A549 (cell line): ENCODE measurements around the gene ADSL. TPM values are rescaled to one million over a fixed set of nuclear protein-coding genes. Genes with fewer than 3 reads are reported as not detected.

ENCODE experiments used
- ATAC-seq, 2 experiments: fragments of 200-7000 bp in 1 of 2; fragments of >200 bp in 1 of 2; cut with Nextera tagmentation in 1 of 2; cut with Tn5 transposase in 1 of 2; 3 replicates each; pipeline versions ENCODE4 v1.8.0 to v1.9.1; 2018 to 2020; ENCODE audit warnings: mild to moderate bottlenecking in 1 of 2, moderate library complexity in 1 of 2
- CTCF ChIA-PET: fragments of 300-600 bp; sonication (Branson Sonifier 250); formaldehyde crosslinking; extraction: SDS; loops from one replicate; lab custom pipeline; 2021; ENCODE audit warnings: antibody characterized with exemption, inconsistent platforms; lab: Yijun Ruan, JAX
- POLR2A ChIA-PET: fragments of 350-600 bp; formaldehyde crosslinking; extraction: SDS; loops from one replicate; lab custom pipeline; 2021; ENCODE audit warnings: antibody characterized with exemption, inconsistent platforms; lab: Yijun Ruan, JAX
- DNase-seq, 2 experiments: peaks; one replicate each; pipeline versions ENCODE4 v3.0.0 to v3.0.0-alpha.2; 2011 to 2016; ENCODE audit warnings: low read depth in 1 of 2, low spot score in 1 of 2
- FAIRE-seq: peaks from 2 replicates; lab custom pipeline; 2011; peaks lifted over from hg19 to GRCh38; lab: Jason Lieb, UNC
- H3K27ac ChIP-seq, 2 experiments: fragments of >200 bp; sonication (Bioruptor Twin); formaldehyde crosslinking; 3 replicates each; pipeline ENCODE4 v1.5.1; 2016 to 2017
- H3K4me1 ChIP-seq: fragments of >200 bp; sonication (Bioruptor Twin); formaldehyde crosslinking; 3 replicates; pipeline ENCODE4 v1.6.1; 2016
- H3K4me2 ChIP-seq: fragments of >200 bp; sonication (Bioruptor Twin); formaldehyde crosslinking; 3 replicates; pipeline ENCODE4 v1.6.1; 2016
- H3K4me3 ChIP-seq: fragments of >200 bp; sonication (Bioruptor Twin); formaldehyde crosslinking; 3 replicates; pipeline ENCODE4 v1.5.1; 2016
- H3K9me3 ChIP-seq: fragments of >200 bp; sonication (Bioruptor Twin); formaldehyde crosslinking; 3 replicates; pipeline ENCODE4 v1.6.1; 2016
- BCL3 ChIP-seq: fragments of >200 bp; sonication (Bioruptor Twin); formaldehyde crosslinking; IDR thresholded peaks from 3 replicates; pipeline ENCODE4 v1.6.1; 2016
- CHD2 ChIP-seq: fragments of 150-350 bp; IDR thresholded peaks from 2 replicates; pipeline ENCODE4 v1.6.1; 2014; ENCODE audit warnings: low read length; ENCODE audit not compliant: partially characterized antibody
- CHD4 ChIP-seq: fragments of 200-600 bp; sonication (generic); IDR thresholded peaks from 2 replicates; pipeline ENCODE4 v1.6.1; 2016; ENCODE audit warnings: antibody characterized with exemption, mild to moderate bottlenecking, borderline replicate concordance
- CTCF ChIP-seq: fragments of >200 bp; sonication (Bioruptor Twin); formaldehyde crosslinking; IDR thresholded peaks from 3 replicates; pipeline ENCODE4 v1.5.1; 2016
- E2F6 ChIP-seq: IDR thresholded peaks from 2 replicates; pipeline ENCODE4 v1.6.1; 2012; ENCODE audit warnings: low read depth, borderline replicate concordance
- FOSB ChIP-seq: fragments of 250-450 bp; sonication (Bioruptor Pico); IDR thresholded peaks from 2 replicates; pipeline ENCODE4 v1.5.0; 2020; ENCODE audit warnings: mild to moderate bottlenecking, moderate library complexity
- HOXA7 ChIP-seq: fragments of 250-450 bp; sonication (Bioruptor Pico); IDR thresholded peaks from 2 replicates; pipeline ENCODE4 v1.5.0; 2020; ENCODE audit warnings: mild to moderate bottlenecking, moderate library complexity
- JUN ChIP-seq, 2 experiments: fragments of >200 bp; sonication (Bioruptor Twin); formaldehyde crosslinking; IDR thresholded peaks; 2 replicates in 1 of 2; 3 replicates in 1 of 2; pipeline ENCODE4 v1.6.1; 2016 to 2017
- KDM1A ChIP-seq: fragments of 200-600 bp; sonication (generic); IDR thresholded peaks from 2 replicates; pipeline ENCODE4 v1.6.1; 2016; ENCODE audit warnings: low read depth, mild to moderate bottlenecking
- KDM5A ChIP-seq: fragments of 200-600 bp; sonication (generic); IDR thresholded peaks from 2 replicates; pipeline ENCODE4 v1.6.1; 2016; ENCODE audit warnings: antibody characterized with exemption, mild to moderate bottlenecking
- MAZ ChIP-seq: fragments of 150-350 bp; IDR thresholded peaks from 2 replicates; pipeline ENCODE4 v1.6.1; 2014; ENCODE audit warnings: antibody characterized with exemption, low read depth, low read length, borderline replicate concordance
- MYC ChIP-seq: IDR thresholded peaks from 2 replicates; pipeline ENCODE4 v1.6.1; 2012; ENCODE audit warnings: mild to moderate bottlenecking, inconsistent platforms, low read length, improper control_type of control experiment, borderline replicate concordance
- NPAS2 ChIP-seq: fragments of 250-450 bp; sonication (Bioruptor Pico); IDR thresholded peaks from 2 replicates; pipeline ENCODE4 v1.8.0; 2022; ENCODE audit warnings: mild to moderate bottlenecking, moderate library complexity, borderline replicate concordance
- RCOR1 ChIP-seq: fragments of 150-350 bp; IDR thresholded peaks from 2 replicates; pipeline ENCODE4 v1.6.1; 2014; ENCODE audit warnings: antibody characterized with exemption, low read length, low read depth
- REST ChIP-seq: fragments of 200-600 bp; sonication (generic); IDR thresholded peaks from 2 replicates; pipeline ENCODE4 v1.6.1; 2016; ENCODE audit warnings: antibody characterized with exemption, mild to moderate bottlenecking, moderate library complexity
- RNF2 ChIP-seq: fragments of 200-600 bp; sonication (generic); IDR thresholded peaks from 2 replicates; pipeline ENCODE4 v1.6.1; 2016; ENCODE audit warnings: low read depth, mild to moderate bottlenecking, antibody characterized with exemption, moderate library complexity, borderline replicate concordance
- SMC3 ChIP-seq: fragments of >200 bp; sonication (Bioruptor Twin); formaldehyde crosslinking; IDR thresholded peaks from 3 replicates; pipeline ENCODE4 v1.6.1; 2018; ENCODE audit warnings: inconsistent platforms
- USF2 ChIP-seq: fragments of 450-650 bp; IDR thresholded peaks from 2 replicates; pipeline ENCODE4 v1.6.1; 2014; ENCODE audit warnings: antibody characterized with exemption
- ZSCAN20 ChIP-seq: fragments of 250-450 bp; sonication (Bioruptor Pico); IDR thresholded peaks from 2 replicates; pipeline ENCODE4 v1.8.0; 2022; ENCODE audit warnings: mild to moderate bottlenecking, moderate library complexity
- WGBS: methylation state at CpG from one replicate; pipeline ENCODE4 v1.1.6; 2017; ENCODE audit errors: missing lambda C conversion rate; 5-methylcytosine and 5-hydroxymethylcytosine counted together
- polyA plus RNA-seq, 4 experiments: library from polyadenylated mRNA; depleted of rRNA in 3 of 4; stranded (reverse); fragments of >200 nt; fragmentation: RNase III in 1 of 4; extraction: RNeasy Plus Mini Kit Qiagen cat#74134 plus additional on column Dnase treatment in 1 of 4; gene quantifications; 2 replicates in 3 of 4; 3 replicates in 1 of 4; pipeline ENCODE4 v1.2.3, GENCODE V29; 2011 to 2017

Gene ADSL
- polyA plus RNA-seq, 2 of the 4 experiments (the other 2 are of a cell fraction) = 85.6 to 126 TPM

GRCh38 chr22:40387746-40388145, 41.4 kb downstream of the ADSL start:
- peak in 1 of 2 experiments; percentile 35; a peak in 2 of 6 replicates for ATAC-seq

GRCh38 chr22:40388231-40388630, 41.9 kb downstream of the ADSL start:
- no peaks in the 10 kb centered on the region for H3K9me3 ChIP-seq
- no peaks in the 10 kb centered on the region for H3K4me1 ChIP-seq
- CTCF ChIA-PET = interaction anchor here (0.9 kb wide), 1 partner anchor 10 kb away, joined by 4 read pairs; no protein-coding TSS in a partner anchor
- no peak overlapping the region for H3K27ac ChIP-seq
- no peak for TF ChIP-seq USF2
- no peak for TF ChIP-seq SMC3
- TF ChIP-seq ZSCAN20 (CRISPR knock-in tag) = no peak
- TF ChIP-seq JUN (IDR thresholded peaks at IDR 0.05) = no peak
- TF ChIP-seq REST = no peak
- TF ChIP-seq HOXA7 (CRISPR knock-in tag) = no peak
- TF ChIP-seq MYC = no peak
- no peak for TF ChIP-seq RNF2
- no peak for TF ChIP-seq RCOR1
- ATAC-seq = no peak
- FAIRE-seq = no peak
- DNase-seq = no peak
- POLR2A ChIA-PET = no interaction called here
- H3K4me3 ChIP-seq = no peak overlapping the region
- 77% methylated on average over 4 of the region's 4 CpGs for WGBS
- H3K4me2 ChIP-seq = no peak overlapping the region

More at GRCh38 chr22:40387746-40388145, 41.4 kb downstream of the ADSL start:
- no peak for FAIRE-seq
- POLR2A ChIA-PET = no interaction called here
- no peak for TF ChIP-seq KDM5A
- no peak for TF ChIP-seq CHD2
- TF ChIP-seq KDM1A = no peak
- no peak for TF ChIP-seq CHD4
- no peak for TF ChIP-seq CTCF
- no peak for TF ChIP-seq ZSCAN20 (CRISPR knock-in tag)
- TF ChIP-seq FOSB (CRISPR knock-in tag) = no peak
- TF ChIP-seq NPAS2 (CRISPR knock-in tag) = no peak
- no peak for TF ChIP-seq RNF2
- no peak for TF ChIP-seq MAZ
- no peak for TF ChIP-seq BCL3
- no peak for TF ChIP-seq E2F6
- no peak for TF ChIP-seq JUN (IDR thresholded peaks at IDR 0.05)
- Histone ChIP-seq H3K4me3 (no peak overlapping the region), H3K4me2 (no peak overlapping the region), H3K27ac (no peak overlapping the region), H3K4me1 (no peaks in the 10 kb centered on the region), H3K9me3 (no peaks in the 10 kb centered on the region)
- CTCF ChIA-PET = interaction anchor here (0.9 kb wide), 1 partner anchor 10 kb away, joined by 4 read pairs; no protein-coding TSS in a partner anchor
- DNase-seq = no peak
- WGBS = 65% methylated on average over 5 of the region's 5 CpGs
